OCI-LY7 (cell line): ENCODE results near the gene KCTD5.

Experiments
- EZH2phosphoT487 ChIP-seq: fragments of 200-600 bp; sonication (generic); IDR thresholded peaks from 2 replicates; pipeline ENCODE4 v1.6.1; 2018; ENCODE audit warnings: low read depth, borderline replicate concordance, mild to moderate bottlenecking, mixed run types, antibody characterized with exemption, low read length, moderate library complexity, mixed read lengths
- TF ChIP-seq, protein P1 (sequence below): fragments of 200-600 bp; sonication (generic); conservative IDR thresholded peaks from 2 replicates; pipeline ENCODE4 v1.5.1; 2014; ENCODE audit warnings: mild to moderate bottlenecking, antibody characterized with exemption, low read length, moderate library complexity, mixed read lengths

DNA sequence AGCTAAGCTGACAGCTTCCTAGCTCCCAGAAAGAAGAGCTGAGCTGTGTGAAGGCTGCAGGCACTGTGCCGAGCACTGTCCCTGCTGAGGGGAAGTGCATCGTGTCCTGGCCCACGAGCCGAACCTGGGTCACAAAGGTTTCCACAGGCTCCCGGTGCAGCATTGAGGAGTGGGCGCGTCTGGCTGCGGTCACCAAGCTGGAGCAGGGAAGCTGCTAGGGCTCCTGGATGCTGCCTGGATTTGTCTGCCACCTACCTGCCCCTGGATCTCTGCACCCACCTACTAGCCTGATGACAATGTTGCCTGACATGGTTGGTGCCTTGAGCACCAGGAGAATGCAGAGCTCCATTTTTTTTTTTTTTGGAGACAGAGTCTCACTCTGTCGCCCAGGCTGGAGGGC is 63.6 kb downstream of the KCTD5 start:
- TF ChIP-seq, protein P1, sequence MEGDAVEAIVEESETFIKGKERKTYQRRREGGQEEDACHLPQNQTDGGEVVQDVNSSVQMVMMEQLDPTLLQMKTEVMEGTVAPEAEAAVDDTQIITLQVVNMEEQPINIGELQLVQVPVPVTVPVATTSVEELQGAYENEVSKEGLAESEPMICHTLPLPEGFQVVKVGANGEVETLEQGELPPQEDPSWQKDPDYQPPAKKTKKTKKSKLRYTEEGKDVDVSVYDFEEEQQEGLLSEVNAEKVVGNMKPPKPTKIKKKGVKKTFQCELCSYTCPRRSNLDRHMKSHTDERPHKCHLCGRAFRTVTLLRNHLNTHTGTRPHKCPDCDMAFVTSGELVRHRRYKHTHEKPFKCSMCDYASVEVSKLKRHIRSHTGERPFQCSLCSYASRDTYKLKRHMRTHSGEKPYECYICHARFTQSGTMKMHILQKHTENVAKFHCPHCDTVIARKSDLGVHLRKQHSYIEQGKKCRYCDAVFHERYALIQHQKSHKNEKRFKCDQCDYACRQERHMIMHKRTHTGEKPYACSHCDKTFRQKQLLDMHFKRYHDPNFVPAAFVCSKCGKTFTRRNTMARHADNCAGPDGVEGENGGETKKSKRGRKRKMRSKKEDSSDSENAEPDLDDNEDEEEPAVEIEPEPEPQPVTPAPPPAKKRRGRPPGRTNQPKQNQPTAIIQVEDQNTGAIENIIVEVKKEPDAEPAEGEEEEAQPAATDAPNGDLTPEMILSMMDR, result no peak
- TF ChIP-seq EZH2phosphoT487, result no peak
